ENCODE data around the gene SCYGR7. TPM values are rescaled to one million over a fixed set of nuclear protein-coding genes. Genes with fewer than 3 reads are reported as not detected.

The SCYGR7 gene
- total and polyA plus RNA-seq, 10 donors = not detected

DNA sequence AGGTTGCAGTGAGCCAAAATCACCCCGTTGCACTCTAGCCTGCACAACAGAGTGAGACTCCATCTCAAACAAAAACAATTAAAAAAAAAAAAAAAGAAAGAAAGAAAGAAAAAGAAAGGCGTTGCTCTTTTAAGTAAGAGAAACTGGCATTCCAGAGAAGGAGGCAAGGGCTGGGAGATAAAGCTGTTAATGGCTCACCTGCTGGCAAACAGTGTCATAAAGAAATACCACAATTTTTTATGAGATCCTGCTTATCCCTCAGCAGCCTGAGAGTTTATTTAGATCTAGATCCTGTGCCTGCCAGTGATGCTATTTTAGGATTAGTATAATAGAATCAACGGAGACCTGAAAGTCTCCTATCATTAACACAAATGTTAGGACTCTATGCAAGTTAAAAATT is 26.6 kb upstream of the SCYGR7 start:
- H3K4me3 ChIP-seq = no peak overlapping the region
- no peak for DNase-seq
- H3K9me3 ChIP-seq = peaks cover 0 to 12% (median 6%) of the 10 kb centered on the region in 8 donors
- intact Hi-C loops (cut with DNase I; ENCODE audit: low total_unique reads) = no loop called here
- 82 to 91% (median 86%) methylated on average over 3 of the region's 3 CpGs for WGBS, 5 donors
- TF ChIP-seq POLR2A (IDR thresholded peaks at IDR 0.05) (no peak), POLR2AphosphoS5 (IDR thresholded peaks at IDR 0.05) (no peak)
- TF ChIP-seq, protein P1, sequence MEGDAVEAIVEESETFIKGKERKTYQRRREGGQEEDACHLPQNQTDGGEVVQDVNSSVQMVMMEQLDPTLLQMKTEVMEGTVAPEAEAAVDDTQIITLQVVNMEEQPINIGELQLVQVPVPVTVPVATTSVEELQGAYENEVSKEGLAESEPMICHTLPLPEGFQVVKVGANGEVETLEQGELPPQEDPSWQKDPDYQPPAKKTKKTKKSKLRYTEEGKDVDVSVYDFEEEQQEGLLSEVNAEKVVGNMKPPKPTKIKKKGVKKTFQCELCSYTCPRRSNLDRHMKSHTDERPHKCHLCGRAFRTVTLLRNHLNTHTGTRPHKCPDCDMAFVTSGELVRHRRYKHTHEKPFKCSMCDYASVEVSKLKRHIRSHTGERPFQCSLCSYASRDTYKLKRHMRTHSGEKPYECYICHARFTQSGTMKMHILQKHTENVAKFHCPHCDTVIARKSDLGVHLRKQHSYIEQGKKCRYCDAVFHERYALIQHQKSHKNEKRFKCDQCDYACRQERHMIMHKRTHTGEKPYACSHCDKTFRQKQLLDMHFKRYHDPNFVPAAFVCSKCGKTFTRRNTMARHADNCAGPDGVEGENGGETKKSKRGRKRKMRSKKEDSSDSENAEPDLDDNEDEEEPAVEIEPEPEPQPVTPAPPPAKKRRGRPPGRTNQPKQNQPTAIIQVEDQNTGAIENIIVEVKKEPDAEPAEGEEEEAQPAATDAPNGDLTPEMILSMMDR (IDR thresholded peaks at IDR 0.05 in 8 of 11, conservative IDR thresholded peaks at IDR 0.05 in 3 of 11) = no peak
- H3K4me1 ChIP-seq = no peaks in the 10 kb centered on the region
- no peaks in the 10 kb centered on the region for H3K36me3 ChIP-seq
- no peak overlapping the region for H3K27ac ChIP-seq
- peaks cover 0 to 19% (median 0%) of the 10 kb centered on the region in 7 donors for H3K27me3 ChIP-seq (replicated peaks in 1 of 7)

DNA sequence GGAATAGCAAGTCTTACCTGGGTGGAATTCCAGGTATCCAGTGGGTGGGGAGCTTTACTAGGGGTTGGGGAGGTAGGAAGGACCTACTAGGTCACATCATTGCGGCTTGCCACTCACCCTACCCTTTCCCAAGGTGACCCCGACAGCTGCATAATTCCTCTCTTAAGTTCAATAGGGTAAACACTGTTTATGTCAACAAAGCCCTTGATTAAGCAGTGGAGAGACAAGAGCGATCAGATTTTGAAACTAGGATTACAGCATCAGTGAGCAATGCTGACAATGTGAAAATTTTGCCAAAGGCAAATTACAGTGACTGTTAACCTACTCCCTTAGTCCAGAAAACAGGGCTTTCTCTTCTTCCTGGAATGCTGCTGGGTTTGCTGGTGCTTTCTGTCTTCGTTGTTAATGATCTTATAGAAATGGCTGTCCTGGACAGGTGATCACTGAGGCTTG is 24.8 kb upstream of the SCYGR7 start:
- WGBS, 5 donors = 75 to 80% (median 77%) methylated on average over 4 of the region's 4 CpGs
- H3K27ac ChIP-seq = no peak overlapping the region
- no peak for DNase-seq
- peaks cover 0 to 19% (median 0%) of the 10 kb centered on the region in 7 donors for H3K27me3 ChIP-seq (replicated peaks in 1 of 7)
- intact Hi-C loops (cut with DNase I; ENCODE audit: low total_unique reads) = no loop called here
- no peak for TF ChIP-seq POLR2A (IDR thresholded peaks at IDR 0.05)
- no peak for TF ChIP-seq POLR2AphosphoS5 (IDR thresholded peaks at IDR 0.05)
- TF ChIP-seq, protein P1 (IDR thresholded peaks at IDR 0.05 in 8 of 11, conservative IDR thresholded peaks at IDR 0.05 in 3 of 11) = no peak
- no peak overlapping the region for H3K4me3 ChIP-seq
- no peaks in the 10 kb centered on the region for H3K4me1 ChIP-seq
- H3K9me3 ChIP-seq = peaks cover 0 to 12% (median 6%) of the 10 kb centered on the region in 8 donors
- H3K36me3 ChIP-seq = no peaks in the 10 kb centered on the region

DNA sequence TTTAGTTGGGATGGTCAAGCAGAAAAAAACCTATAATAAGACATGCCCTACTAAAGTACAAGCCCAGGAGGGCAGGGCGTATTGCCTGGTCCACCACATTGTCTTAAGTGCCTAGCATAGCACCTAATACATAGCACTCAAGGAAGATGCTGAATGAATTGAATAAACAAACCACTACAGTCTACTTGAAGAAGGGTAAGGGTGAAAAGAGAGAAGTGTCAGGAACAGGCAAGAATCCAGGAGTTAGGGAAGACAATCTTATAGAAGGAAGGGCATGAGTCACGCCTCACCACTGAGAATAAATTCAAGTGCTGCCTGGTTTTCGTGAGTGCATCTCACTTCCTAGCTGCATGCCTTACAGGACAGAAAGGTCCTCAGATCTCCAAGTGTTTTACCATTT is 24.2 kb upstream of the SCYGR7 start:
- no peaks in the 10 kb centered on the region for H3K36me3 ChIP-seq
- intact Hi-C loops (cut with DNase I; ENCODE audit: low total_unique reads) = no loop called here
- H3K9me3 ChIP-seq = peaks cover 0 to 12% (median 6%) of the 10 kb centered on the region in 8 donors
- no peak for DNase-seq
- WGBS, 5 donors = 71 to 84% (median 76%) methylated on average over 3 of the region's 3 CpGs
- TF ChIP-seq POLR2AphosphoS5 (IDR thresholded peaks at IDR 0.05) (no peak), POLR2A (IDR thresholded peaks at IDR 0.05) (no peak)
- TF ChIP-seq, protein P1 (IDR thresholded peaks at IDR 0.05 in 8 of 11, conservative IDR thresholded peaks at IDR 0.05 in 3 of 11) = no peak
- H3K27ac ChIP-seq = no peak overlapping the region
- H3K4me3 ChIP-seq = no peak overlapping the region
- peaks cover 0 to 20% (median 0%) of the 10 kb centered on the region in 7 donors for H3K27me3 ChIP-seq (replicated peaks in 1 of 7)
- no peaks in the 10 kb centered on the region for H3K4me1 ChIP-seq

DNA sequence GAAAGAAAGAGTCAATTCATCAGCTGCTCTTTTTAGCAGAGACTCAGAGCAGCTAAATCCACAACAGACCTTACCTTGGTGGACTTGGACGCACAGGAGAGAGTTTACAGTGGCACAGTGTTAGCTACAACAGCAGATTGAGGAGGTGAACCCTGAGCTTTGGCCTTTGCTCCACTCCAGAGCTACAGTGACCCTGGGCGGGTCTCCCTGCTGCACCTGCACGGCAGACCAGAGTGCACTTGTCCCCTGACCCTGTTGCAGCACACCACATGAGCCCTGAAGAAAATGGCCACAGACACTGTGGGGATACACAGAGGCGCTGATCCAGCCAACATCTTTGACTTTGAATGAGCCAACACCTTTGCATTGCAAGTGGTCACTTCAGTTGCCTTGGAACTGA is 21.3 kb upstream of the SCYGR7 start:
- Histone ChIP-seq H3K27ac (no peak overlapping the region), H3K36me3 (no peaks in the 10 kb centered on the region), H3K27me3 (replicated peaks in 1 of 7) (peaks cover 0 to 22% (median 0%) of the 10 kb centered on the region in 7 donors), H3K9me3 (peaks cover 0 to 8% (median 5%) of the 10 kb centered on the region in 8 donors), H3K4me3 (no peak overlapping the region), H3K4me1 (no peaks in the 10 kb centered on the region)
- TF ChIP-seq POLR2A (IDR thresholded peaks at IDR 0.05) (no peak), POLR2AphosphoS5 (IDR thresholded peaks at IDR 0.05) (no peak)
- TF ChIP-seq, protein P1 (IDR thresholded peaks at IDR 0.05 in 8 of 11, conservative IDR thresholded peaks at IDR 0.05 in 3 of 11) = no peak
- intact Hi-C loops (cut with DNase I; ENCODE audit: low total_unique reads) = no loop called here
- WGBS, 5 donors = 81 to 95% (median 90%) methylated on average over 3 to 4 of the region's 4 CpGs
- DNase-seq = no peak

Data from spleen (tissue), 11 donors.